ACC112 (cell line): ENCODE measurements around the gene PIGV.

Source experiments
- H2AFZ ChIP-seq: fragments of 200-600 bp; sonication (generic); one replicate; pipeline ENCODE4 v1.6.0; 2017; ENCODE audit warnings: antibody characterized with exemption, low read length; ENCODE audit not compliant: unreplicated experiment
- H3K27ac ChIP-seq: fragments of 200-600 bp; sonication (generic); 2 replicates; pipeline ENCODE4 v1.5.1; 2014; ENCODE audit warnings: low read depth, mild to moderate bottlenecking, antibody characterized with exemption, low read length, moderate library complexity
- H3K27me3 ChIP-seq: fragments of 200-600 bp; sonication (generic); 2 replicates; pipeline ENCODE4 v1.6.1; 2014; ENCODE audit warnings: mild to moderate bottlenecking, antibody characterized with exemption, low read length, moderate library complexity, mixed read lengths; ENCODE audit not compliant: insufficient read depth
- H3K36me3 ChIP-seq: fragments of 200-600 bp; sonication (generic); 2 replicates; pipeline ENCODE4 v1.6.1; 2016; ENCODE audit warnings: mild to moderate bottlenecking, antibody characterized with exemption, low read length, moderate library complexity, mixed read lengths; ENCODE audit not compliant: insufficient read depth
- H3K4me1 ChIP-seq: fragments of 200-600 bp; sonication (generic); one replicate; pipeline ENCODE4 v1.6.1; 2016; ENCODE audit warnings: low read length, mixed read lengths; ENCODE audit not compliant: insufficient read depth, unreplicated experiment, control insufficient read depth
- H3K4me3 ChIP-seq: fragments of 200-600 bp; sonication (generic); 2 replicates; pipeline ENCODE4 v1.5.1; 2014; ENCODE audit warnings: mild to moderate bottlenecking, low read depth, low read length
- H3K79me2 ChIP-seq: fragments of 200-600 bp; sonication (generic); one replicate; pipeline ENCODE4 v1.6.0; 2016; ENCODE audit warnings: low read length; ENCODE audit not compliant: control insufficient read depth, unreplicated experiment, insufficient read depth

Gene PIGV

DNA sequence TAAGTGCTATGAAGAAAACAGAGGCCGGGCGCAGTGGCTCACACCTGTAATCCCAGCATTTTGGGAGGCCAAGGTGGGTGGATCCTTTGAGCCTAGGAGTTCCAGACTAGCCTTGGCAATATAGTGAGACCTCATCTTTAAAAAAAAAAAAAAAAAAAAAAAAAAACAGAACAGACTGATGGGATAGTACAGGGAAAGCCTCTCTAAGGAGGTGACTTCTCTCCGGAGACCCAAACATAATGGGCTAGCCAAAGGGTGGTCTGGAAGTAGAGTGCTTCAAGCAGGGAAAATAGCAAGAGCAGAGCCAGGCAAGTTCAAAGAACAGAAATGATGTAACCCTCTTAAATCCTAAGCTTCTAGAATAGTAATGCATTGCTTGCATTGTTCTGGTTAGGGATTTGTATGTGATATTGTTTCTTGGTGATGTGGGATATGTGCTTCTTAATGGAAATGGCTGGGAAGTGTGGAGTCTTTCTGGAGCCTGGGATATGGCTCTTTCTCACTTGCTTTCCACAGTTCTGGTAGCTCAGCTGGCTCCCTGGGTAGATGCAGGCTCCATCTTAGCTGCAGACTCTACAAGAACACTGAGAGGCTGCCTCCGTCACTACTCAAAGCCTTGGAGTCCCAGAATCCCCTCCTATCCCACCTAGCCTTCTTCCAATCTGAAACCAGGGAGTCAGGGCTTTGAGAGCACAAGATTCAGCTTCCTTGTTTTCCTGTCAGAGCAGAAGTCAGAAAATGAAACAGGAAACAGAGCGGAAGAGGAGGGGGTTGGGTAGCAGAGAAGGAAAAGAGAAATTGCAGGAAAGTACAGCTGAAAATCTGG is 1.9 kb upstream of the PIGV start:
- Histone ChIP-seq H3K27ac (peak overlapping the region; percentile 98), H3K27me3 (no peaks in the 10 kb centered on the region), H3K79me2 (no peaks in the 10 kb centered on the region), H2AFZ (no peak overlapping the region), H3K4me3 (peak overlapping the region; percentile 83; the same call in 1 of the 2 replicates), H3K36me3 (peaks cover 4% of the 10 kb centered on the region; the same call in 1 of the 2 replicates), H3K4me1 (peaks cover 48% of the 10 kb centered on the region)

DNA sequence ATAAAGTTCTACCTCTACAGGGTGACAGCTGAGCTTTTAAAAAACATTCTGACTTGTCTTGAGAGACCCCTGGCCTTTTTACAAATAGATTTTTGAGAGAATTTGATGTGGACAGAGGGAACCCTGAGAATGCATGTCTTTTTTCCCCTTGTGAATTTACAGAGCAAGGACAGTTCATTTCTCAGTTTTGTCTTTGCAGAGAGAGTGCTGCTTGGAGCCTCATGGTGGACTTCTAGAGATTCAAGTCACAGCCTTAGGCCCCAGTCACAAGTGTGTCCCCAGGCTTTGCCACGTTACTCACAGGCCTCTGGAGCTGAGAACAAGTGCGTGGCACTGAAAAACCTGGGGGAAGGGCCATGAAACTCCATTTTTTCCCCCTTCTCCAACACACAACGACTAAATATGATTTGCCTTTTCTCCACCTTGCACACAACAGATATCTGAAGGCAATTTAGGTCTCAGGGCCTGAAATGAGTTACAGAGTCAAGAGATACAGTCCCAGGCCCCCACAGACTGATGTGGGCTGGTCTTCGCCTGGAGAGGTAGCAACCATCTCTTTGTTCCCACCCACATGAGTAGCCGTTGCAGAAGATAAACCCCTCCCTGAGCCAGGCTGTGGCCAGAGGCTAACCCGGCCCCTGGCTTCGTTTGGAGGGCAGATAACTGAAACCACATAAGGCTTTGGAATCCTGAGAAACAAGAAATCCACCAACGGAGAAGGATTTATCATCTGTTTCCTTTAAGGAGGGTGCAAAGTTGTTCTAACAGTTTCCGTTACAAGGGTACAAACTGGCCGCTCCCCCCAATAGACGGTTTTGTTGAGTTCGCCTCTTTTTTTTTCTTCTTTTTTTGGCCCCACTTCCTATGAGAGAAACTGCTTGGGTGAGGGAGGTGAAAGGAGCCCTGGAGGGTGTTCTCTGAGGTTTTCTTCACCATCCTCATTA is 1.0 kb upstream of the PIGV start:
- H3K4me3 ChIP-seq: peak overlapping the region; percentile 83
- H3K79me2 ChIP-seq: no peaks in the 10 kb centered on the region
- H2AFZ ChIP-seq: peak overlapping the region; percentile 85
- H3K4me1 ChIP-seq: peaks cover 48% of the 10 kb centered on the region
- no peaks in the 10 kb centered on the region for H3K27me3 ChIP-seq
- H3K36me3 ChIP-seq: peaks cover 4% of the 10 kb centered on the region; the same call in 1 of the 2 replicates
- peak overlapping the region; percentile 98 for H3K27ac ChIP-seq

DNA sequence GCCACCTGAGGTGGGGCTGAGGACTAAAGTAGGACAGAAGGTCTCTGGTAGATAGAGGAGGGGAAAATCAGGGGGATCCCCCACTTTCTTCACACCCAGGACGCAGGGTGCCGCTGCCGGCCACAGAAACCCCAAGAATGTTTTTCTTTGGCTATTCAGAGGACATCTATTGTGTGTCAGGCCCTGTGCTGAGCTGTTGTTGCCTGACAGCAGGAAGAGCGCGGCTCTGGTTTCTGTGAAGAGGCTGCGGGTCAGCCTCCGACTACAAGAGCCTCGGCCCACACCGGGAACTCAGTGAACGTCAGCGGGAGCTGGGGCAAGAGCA is 407 bp upstream of the PIGV start:
- Histone ChIP-seq H3K4me1 (peaks cover 48% of the 10 kb centered on the region), H3K27ac (peak overlapping the region; percentile 98), H3K36me3 (peaks cover 2% of the 10 kb centered on the region; the same call in 1 of the 2 replicates), H3K27me3 (no peaks in the 10 kb centered on the region), H3K79me2 (no peaks in the 10 kb centered on the region), H3K4me3 (peak overlapping the region; percentile 83), H2AFZ (peak overlapping the region; percentile 85)

- Histone ChIP-seq H3K27ac (peak overlapping the region; percentile 98), H3K79me2 (no peaks in the 10 kb centered on the region), H3K27me3 (no peaks in the 10 kb centered on the region), H3K36me3 (no peaks in the 10 kb centered on the region), H3K4me3 (peak overlapping the region; percentile 83), H3K4me1 (peaks cover 40% of the 10 kb centered on the region), H2AFZ (peak overlapping the region; percentile 50)
Observed at GRCh38 chr1:26788515-26788785, 700 bp downstream of the PIGV start.

DNA sequence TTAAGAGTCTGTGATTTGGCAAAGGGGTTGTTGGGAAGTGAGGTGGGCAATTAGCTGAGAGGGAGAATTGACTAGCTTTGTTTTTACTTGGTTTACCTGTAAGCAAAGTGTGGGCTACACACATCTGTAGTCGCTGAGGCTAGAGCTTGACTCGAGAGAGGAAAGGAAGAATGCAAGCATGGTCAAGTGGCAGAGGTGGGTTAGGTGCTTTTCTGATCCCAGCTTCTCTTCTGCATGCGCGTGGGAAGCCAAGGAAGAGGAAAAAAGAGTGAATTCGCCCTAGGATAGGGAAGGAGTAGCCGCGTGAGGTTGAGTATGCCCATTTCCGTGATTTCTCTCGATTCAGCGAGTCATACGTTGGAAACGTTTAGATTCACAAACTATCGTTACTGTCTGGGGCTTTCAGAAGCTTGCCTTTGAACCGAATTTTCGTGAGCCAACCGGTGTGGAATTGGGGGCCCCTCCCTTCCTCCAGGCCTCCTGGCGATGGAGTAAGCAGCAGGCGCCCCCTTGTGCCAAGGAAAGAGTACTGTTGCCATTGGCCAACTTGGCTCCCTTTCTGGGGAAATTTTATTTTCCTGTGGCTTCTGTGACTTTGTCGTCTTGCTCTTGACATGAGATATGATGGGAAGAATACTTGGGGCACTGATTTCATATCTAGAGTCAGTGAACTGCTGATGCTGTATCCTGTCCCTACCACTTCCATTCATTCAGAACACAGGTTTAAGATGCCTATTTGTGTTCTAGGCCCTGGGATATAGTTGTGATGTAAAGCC is 1.3 kb downstream of the PIGV start:
- no peak overlapping the region for H2AFZ ChIP-seq
- peaks cover 35% of the 10 kb centered on the region for H3K4me1 ChIP-seq
- H3K4me3 ChIP-seq: peak overlapping the region; percentile 83
- no peaks in the 10 kb centered on the region for H3K79me2 ChIP-seq
- no peaks in the 10 kb centered on the region for H3K36me3 ChIP-seq
- peak overlapping the region; percentile 98 for H3K27ac ChIP-seq
- H3K27me3 ChIP-seq: no peaks in the 10 kb centered on the region

DNA sequence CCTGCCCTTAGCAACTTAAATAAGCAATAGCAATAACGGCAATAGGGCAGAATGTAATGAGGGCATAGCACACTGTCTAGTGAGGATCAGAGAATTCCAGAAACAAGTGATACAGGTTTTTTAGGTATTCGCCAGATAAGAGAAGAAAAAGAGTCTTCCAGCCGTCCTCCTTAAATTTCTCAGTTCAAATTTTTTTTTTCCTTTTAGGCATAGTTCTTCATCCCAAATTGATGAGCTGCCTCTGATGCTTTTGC is 1.8 kb downstream of the PIGV start:
- Histone ChIP-seq H3K79me2 (no peaks in the 10 kb centered on the region), H3K27ac (no peak overlapping the region), H3K4me1 (peaks cover 29% of the 10 kb centered on the region), H3K4me3 (0 out of 2 replicates have a peak overlapping the region, but pooled peaks have one; percentile 83), H3K27me3 (no peaks in the 10 kb centered on the region), H3K36me3 (no peaks in the 10 kb centered on the region), H2AFZ (no peak overlapping the region)

DNA sequence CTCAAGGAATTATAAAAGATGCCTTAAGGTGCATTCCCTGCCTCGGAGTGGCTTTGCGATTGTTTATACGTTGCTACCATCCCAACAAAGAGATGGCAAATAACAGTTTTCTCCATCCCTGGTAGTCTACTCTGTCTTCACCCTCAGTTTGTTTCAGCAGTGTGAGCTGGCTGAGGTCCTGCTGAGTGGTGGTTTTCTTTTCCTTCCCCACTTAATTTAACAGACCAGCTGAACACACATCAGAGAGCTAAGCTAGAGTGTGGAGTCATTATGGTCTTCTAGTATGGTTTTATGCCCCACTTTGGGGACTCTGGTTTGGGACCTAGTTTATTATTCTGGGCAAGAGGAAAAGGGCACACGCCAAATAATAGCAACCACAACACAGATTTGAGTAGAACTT is 2.2 kb downstream of the PIGV start:
- no peak overlapping the region for H3K27ac ChIP-seq
- H3K4me3 ChIP-seq: no peak overlapping the region
- H2AFZ ChIP-seq: no peak overlapping the region
- no peaks in the 10 kb centered on the region for H3K79me2 ChIP-seq
- H3K4me1 ChIP-seq: peaks cover 28% of the 10 kb centered on the region
- H3K36me3 ChIP-seq: no peaks in the 10 kb centered on the region
- no peaks in the 10 kb centered on the region for H3K27me3 ChIP-seq

DNA sequence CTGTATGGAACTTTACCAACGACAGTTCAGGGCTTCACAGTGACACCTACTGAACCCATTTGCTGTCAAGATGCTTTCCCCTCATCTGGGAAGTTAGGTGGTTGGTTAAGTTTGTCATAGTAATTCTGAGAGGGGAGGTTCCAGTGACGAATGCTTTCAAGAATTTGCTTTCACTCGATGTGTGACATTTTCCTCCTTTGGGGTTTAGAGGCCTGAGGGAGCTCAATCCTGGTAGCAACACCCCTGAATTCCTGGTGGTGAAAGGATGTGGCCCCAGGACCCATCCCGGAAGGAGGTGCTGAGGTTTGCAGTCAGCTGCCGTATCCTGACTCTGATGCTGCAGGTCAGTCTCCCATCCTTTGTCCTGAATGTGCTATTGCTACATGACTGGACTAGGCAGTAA is 2.8 kb downstream of the PIGV start:
- no peak overlapping the region for H3K27ac ChIP-seq
- H3K27me3 ChIP-seq: no peaks in the 10 kb centered on the region
- H3K4me3 ChIP-seq: no peak overlapping the region
- peaks cover 28% of the 10 kb centered on the region for H3K4me1 ChIP-seq
- H3K79me2 ChIP-seq: no peaks in the 10 kb centered on the region
- no peaks in the 10 kb centered on the region for H3K36me3 ChIP-seq
- H2AFZ ChIP-seq: no peak overlapping the region

GRCh38 chr1:26791148-26791547 is 3.4 kb downstream of the PIGV start:
- no peaks in the 10 kb centered on the region for H3K27me3 ChIP-seq
- no peaks in the 10 kb centered on the region for H3K36me3 ChIP-seq
- no peak overlapping the region for H3K27ac ChIP-seq
- H3K4me3 ChIP-seq: no peak overlapping the region
- H3K79me2 ChIP-seq: no peaks in the 10 kb centered on the region
- no peak overlapping the region for H2AFZ ChIP-seq
- peaks cover 22% of the 10 kb centered on the region for H3K4me1 ChIP-seq

- no peak overlapping the region for H3K27ac ChIP-seq
- H2AFZ ChIP-seq: no peak overlapping the region
- H3K79me2 ChIP-seq: no peaks in the 10 kb centered on the region
- no peaks in the 10 kb centered on the region for H3K36me3 ChIP-seq
- H3K4me1 ChIP-seq: peaks cover 17% of the 10 kb centered on the region
- H3K4me3 ChIP-seq: no peak overlapping the region
- H3K27me3 ChIP-seq: no peaks in the 10 kb centered on the region
Observed at GRCh38 chr1:26791626-26792025, 3.9 kb downstream of the PIGV start.
